ENCODE measurements around the gene IL33. TPM values are rescaled to one million over a fixed set of nuclear protein-coding genes. Genes with fewer than 3 reads are reported as not detected.

Gene IL33
- polyA plus RNA-seq, 3 donors = 8.9 TPM

DNA sequence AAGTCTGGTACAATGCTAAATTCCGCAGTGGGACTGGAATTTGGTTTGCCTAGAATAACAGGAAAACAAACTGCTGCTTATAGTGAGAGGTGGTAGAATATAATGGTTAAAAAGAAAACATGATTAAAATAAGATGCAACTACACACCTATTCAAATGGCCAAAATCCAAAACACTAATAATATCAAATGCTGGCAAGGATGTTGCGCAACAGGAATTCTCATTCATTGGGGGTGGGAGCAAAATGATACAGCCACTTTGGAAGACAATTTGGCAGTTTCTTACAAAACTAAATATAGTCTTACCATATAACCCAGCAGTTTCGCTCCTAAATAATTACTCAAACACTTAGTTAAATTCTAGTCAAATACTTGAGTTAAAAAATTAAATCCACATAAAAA, 61.8 kb downstream of the IL33 start:
- DNase-seq (ENCODE audit: low read depth in 3 of 3, low spot score in 2 of 3) = no peak

DNA sequence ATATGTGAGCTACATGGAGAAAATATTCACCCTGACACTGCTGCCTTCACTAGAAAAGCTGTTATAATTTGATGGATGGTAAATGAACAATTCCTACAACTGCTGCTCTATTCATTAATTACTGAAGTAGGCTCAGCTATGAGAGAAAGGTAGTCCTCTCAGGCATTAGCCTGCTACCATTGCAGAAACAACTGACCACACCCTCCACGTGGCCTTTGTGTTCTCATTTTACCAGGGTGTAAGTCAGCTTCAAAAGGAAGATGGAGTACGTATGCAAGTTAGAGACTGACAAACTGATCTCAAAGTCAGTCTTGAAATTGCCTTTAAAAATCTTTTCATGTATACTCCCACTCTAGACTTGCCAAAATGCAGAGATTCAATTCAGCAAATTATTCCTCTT, 86.3 kb downstream of the IL33 start:
- no peak for DNase-seq (ENCODE audit: low read depth in 3 of 3, low spot score in 2 of 3)

DNA sequence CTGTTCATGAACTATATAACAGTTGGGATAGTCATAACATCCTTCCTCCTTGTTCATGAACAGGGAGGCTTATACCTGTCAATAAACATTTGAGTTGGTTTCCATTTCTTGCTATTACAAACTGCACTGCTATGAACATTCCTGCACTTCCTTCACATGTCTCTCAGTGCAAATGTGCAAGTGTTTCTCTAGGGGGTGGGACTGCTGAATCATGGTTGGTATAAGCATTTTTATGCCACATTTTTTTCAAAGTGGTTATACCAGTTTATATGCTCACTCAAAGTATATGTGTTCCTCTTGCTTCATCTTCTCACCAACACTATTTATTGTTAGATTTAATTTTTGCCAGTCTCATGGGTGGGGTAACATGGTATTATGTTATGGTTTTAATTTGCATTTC, 86.8 kb downstream of the IL33 start:
- no peak for DNase-seq (ENCODE audit: low read depth in 3 of 3, low spot score in 2 of 3)

GRCh38 chr9:6304232-6304631, 88.6 kb downstream of the IL33 start:
- no peak for DNase-seq (ENCODE audit: low read depth in 3 of 3, low spot score in 2 of 3)

DNA sequence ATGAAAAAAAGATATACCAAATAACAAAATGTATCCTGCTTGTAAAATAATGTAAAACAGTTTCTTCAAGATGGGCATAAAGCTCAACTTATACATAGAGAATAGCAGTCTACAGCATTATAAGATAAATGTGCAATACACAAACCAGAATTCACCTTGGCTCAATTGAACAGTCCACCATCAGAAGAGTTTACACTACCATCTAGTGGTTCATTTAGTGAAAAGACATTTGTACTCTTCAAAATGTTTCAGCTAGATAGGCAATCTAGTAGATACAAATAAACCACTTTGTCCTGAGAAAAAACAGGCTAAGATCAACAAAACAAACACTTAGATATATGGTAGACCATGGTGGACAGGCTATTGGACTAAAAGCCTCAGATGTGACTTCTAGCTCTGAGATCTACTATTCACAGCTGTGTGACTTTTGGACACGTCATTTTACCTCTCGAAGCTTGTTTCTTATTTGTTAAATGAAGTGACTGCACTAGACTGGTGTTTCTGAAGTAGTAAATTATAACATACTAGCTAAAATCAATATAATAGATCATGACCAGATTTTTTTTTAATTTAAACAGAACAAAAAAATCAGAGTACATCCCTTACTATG, 90.5 kb downstream of the IL33 start:
- DNase-seq (ENCODE audit: low read depth in 3 of 3, low spot score in 2 of 3) = peak in 2 of 3 donors; percentile 20 to 30

Other genes starting within 250 kb of the IL33 start
- gene RANBP6, start 200.2 kb upstream of the IL33 start, polyA plus RNA-seq (ENCODE audit: insufficient read length in 3 of 3) = 10 to 100 TPM; 36.4 to 39.1 (median 38.5) TPM
- not detected for gene TPD52L3, start 112.6 kb downstream of the IL33 start, polyA plus RNA-seq (ENCODE audit: insufficient read length in 3 of 3)
- 10 to 100 TPM; 63.5 to 74.2 (median 66.4) TPM for gene UHRF2, start 197.4 kb downstream of the IL33 start, polyA plus RNA-seq (ENCODE audit: insufficient read length in 3 of 3)

Measured in right renal cortex interstitium (tissue), 3 donors.